Measurements from ENCODE around the gene KIFC1. TPM values are rescaled to one million over a fixed set of nuclear protein-coding genes. Genes with fewer than 3 reads are reported as not detected.

KIFC1 gene
- total and polyA plus RNA-seq, 2 donors (not counting 1 experiment from before 2014, with no cell fraction given), result 0.79 to 1.0 TPM

DNA sequence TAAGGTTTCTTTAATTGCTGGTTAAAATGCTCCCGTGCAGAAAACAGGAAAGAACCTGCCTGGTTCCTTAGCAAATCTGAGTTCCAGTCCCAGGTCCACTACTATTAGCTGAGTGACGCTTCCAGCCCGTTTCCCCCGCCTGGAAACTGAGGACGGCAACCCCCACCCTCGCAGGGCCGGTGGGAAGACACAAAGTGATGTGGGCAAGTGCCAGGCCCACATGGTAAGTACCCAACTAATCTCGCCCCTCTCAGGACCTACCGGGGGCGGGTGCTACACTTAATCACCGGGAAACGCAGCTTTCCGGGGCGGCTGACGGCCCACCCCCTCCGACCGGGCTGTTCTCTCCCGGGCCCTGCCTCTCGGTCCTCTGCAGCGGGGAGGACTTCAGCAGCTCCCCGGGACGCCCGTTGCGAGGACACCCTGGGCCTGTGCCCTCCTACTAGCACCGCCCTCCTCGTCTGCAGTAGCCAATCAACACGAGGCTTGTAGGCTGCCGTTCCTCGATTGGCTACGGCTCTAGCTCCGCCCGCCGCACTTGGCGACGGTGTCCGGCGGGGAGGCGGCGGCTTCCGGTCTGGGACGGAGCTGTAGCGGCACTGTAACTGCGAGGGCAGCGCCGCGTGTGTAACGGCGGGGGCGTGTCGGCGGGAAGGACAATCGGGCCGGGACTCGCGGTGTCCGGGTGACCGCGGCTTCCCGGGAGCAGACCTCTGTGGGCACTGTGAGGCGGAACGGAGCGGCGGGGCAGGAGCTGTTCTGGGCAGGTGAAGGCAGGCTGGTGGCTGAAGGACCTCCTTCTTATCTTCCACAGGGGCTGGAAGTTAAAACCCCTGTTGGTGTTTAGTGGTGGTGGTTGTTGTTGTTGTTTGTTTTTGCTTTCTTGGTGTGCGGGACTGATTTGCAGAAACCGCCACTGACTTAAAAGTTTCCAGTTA is 62.7 kb downstream of the KIFC1 start, which contains the start of gene ZBTB9:
TSS of gene ZBTB9 (plus strand) at position 568 of the 938 bp plus-strand sequence. CDS start 525 bp downstream, outside the sequence.
- peak; percentile 100 for ATAC-seq (ENCODE audit: low read depth)
- H3K9me3 Mint-ChIP-seq (ENCODE audit: insufficient read depth), result no peaks in the 10 kb centered on the region
- ChIA-PET POLR2A (interaction anchor here (0.5 to 1.8 kb wide), 11 partner anchors 29 to 183 kb away, joined by 3 to 16 read pairs (median 4); partner anchors contain the start of genes CUTA, PHF1, RGL2 and RPS18), CTCF (interaction anchor here (0.6 to 2.1 kb wide), 13 partner anchors 19 to 153 kb away, joined by 3 to 8 read pairs (median 3); partner anchors contain the start of gene CUTA)
- no peaks in the 10 kb centered on the region for H3K27me3 Mint-ChIP-seq
- Histone ChIP-seq H4K20me1 (ENCODE audit: control insufficient read depth, insufficient read depth, low read length, poor library complexity, severe bottlenecking) (peaks cover 4% of the 10 kb centered on the region), H3K4me3 (ENCODE audit: control extremely low read depth in 1 of 5, extremely low read depth in 1 of 5, insufficient read depth in 1 of 5, low read depth in 2 of 5, low read length in 4 of 5) (peak within 1 kb of the TSS; percentile 77 to 94 (median 81)), H3K9me3 (ENCODE audit: control extremely low read depth in 1 of 3, control insufficient read depth in 2 of 3, insufficient read depth in 1 of 3, low read length in 2 of 3) (no peaks in the 10 kb centered on the region), H3K4me1 (ENCODE audit: control insufficient read depth in 2 of 2, insufficient read depth in 2 of 2, low read length in 2 of 2) (peaks cover 12 to 21% of the 10 kb centered on the region in 2 donors), H3K4me2 (replicated peaks; ENCODE audit: low read depth, low read length, poor library complexity, severe bottlenecking) (peak within 1 kb of the TSS; percentile 92), H3K27me3 (replicated peaks in 1 of 4; ENCODE audit: control extremely low read depth in 1 of 4, control insufficient read depth in 3 of 4, insufficient read depth in 4 of 4, low read length in 3 of 4) (no peaks in the 10 kb centered on the region), H3K9ac (ENCODE audit: low read length) (peak within 1 kb of the TSS; percentile 79), H3K79me2 (ENCODE audit: control insufficient read depth, insufficient read depth, low read length) (peaks cover 40% of the 10 kb centered on the region), H3K27ac (ENCODE audit: low read length in 2 of 2) (peak within 1 kb of the TSS; percentile 57 to 84), H2AFZ (ENCODE audit: insufficient read depth, low read depth, low read length, poor library complexity, severe bottlenecking) (peak within 1 kb of the TSS; percentile 88), H3K36me3 (replicated peaks in 1 of 2; ENCODE audit: control extremely low read depth in 1 of 2, control insufficient read depth in 1 of 2, extremely low read depth in 1 of 2, insufficient read depth in 2 of 2, low read length in 1 of 2) (peaks cover 0 to 3% of the 10 kb centered on the region in 2 experiments)
- WGBS (ENCODE audit: insufficient coverage), result under 1% methylated on average over 63 of the region's 65 CpGs
- H3K4me1 Mint-ChIP-seq, result peaks cover 32% of the 10 kb centered on the region
- peak within 1 kb of the TSS; percentile 93 for H3K27ac Mint-ChIP-seq
- H3K4me3 Mint-ChIP-seq, result peak within 1 kb of the TSS; percentile 99
- intact Hi-C loops (cut with micrococcal nuclease), result loop anchor here (1.0 kb wide), 5 partner anchors 23 to 126 kb away; partner anchors contain the start of genes BAK1 and CUTA
- no peak for TF ChIP-seq EZH2 (IDR thresholded peaks at IDR 0.05; ENCODE audit: borderline replicate concordance, insufficient read depth, low read depth, low read length, poor library complexity, severe bottlenecking)
- TF ChIP-seq, protein P1, sequence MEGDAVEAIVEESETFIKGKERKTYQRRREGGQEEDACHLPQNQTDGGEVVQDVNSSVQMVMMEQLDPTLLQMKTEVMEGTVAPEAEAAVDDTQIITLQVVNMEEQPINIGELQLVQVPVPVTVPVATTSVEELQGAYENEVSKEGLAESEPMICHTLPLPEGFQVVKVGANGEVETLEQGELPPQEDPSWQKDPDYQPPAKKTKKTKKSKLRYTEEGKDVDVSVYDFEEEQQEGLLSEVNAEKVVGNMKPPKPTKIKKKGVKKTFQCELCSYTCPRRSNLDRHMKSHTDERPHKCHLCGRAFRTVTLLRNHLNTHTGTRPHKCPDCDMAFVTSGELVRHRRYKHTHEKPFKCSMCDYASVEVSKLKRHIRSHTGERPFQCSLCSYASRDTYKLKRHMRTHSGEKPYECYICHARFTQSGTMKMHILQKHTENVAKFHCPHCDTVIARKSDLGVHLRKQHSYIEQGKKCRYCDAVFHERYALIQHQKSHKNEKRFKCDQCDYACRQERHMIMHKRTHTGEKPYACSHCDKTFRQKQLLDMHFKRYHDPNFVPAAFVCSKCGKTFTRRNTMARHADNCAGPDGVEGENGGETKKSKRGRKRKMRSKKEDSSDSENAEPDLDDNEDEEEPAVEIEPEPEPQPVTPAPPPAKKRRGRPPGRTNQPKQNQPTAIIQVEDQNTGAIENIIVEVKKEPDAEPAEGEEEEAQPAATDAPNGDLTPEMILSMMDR (IDR thresholded peaks at IDR 0.05), result no peak
- DNase-seq, result peak; percentile 94

Data from B cell (primary cell).